Measurements from ENCODE around the gene YBX2.

The YBX2 gene

DNA sequence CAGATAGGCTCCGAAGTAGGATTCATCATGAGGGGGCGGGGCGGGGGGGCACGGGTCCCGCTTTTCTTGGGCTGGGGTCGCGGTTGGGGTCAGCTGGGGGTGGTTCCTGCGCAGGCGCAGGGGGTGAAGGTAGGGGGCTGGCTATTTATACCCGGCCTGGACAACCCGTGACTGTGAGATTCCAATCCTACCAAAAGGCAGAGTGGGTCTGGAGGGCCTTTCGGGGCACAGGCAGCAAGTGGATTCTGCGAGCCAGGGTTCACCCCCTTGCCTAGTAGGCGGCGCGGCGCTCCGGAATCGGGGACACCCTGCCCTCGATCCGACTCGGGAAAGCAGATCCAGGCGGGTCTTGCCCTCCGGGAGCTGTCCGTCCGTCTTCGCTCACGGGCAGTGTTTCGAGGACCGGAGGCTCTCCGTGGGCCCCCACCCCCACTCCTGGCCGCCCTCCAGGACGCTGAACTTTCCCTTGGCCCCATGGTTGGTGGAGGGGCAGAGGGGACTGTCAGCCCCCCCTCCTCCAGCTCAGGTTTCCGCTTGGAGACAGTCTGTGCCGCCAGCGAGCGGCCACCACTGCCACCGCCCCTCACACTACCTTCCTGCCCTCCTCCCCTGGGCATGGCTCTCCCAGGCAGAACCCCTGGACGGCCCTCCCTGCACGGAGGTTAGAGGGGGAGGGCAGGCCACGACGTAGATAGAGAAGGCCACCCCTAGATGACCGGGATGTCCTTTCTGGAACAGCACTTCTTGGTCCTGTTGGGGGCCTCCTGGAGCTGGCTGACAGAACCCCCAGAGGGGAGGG, 12.3 kb downstream of the YBX2 start:
- TF ChIP-seq GLIS3 (CRISPR knock-in tag; IDR thresholded peaks at IDR 0.05), result no peak
- TF ChIP-seq ZNF70 (CRISPR knock-in tag; IDR thresholded peaks at IDR 0.05), result no peak
- no peak for ATAC-seq

- peak; percentile 76 for ATAC-seq
Observed at GRCh38 chr17:7281074-7281952, 13.1 kb downstream of the YBX2 start, which contains the start of gene SLC2A4. Gene SLC2A4 (plus strand): TSS chr17:7281718. CDS start chr17:7281935, 217 bp downstream.

GRCh38 chr17:7280519-7281073, 13.8 kb downstream of the YBX2 start:
- ATAC-seq, result peak; percentile 92
- TF ChIP-seq GLIS3 (CRISPR knock-in tag; IDR thresholded peaks at IDR 0.05), result no peak
- no peak for TF ChIP-seq ZC3H10 (CRISPR knock-in tag; IDR thresholded peaks at IDR 0.05)
- no peak for TF ChIP-seq TOX (CRISPR knock-in tag; IDR thresholded peaks at IDR 0.05; ENCODE audit: borderline replicate concordance)
- no peak for TF ChIP-seq ZNF8 (CRISPR knock-in tag; IDR thresholded peaks at IDR 0.05)
- TF ChIP-seq PPARA (CRISPR knock-in tag; IDR thresholded peaks at IDR 0.05; ENCODE audit: borderline replicate concordance), result no peak
- TF ChIP-seq, protein P1, sequence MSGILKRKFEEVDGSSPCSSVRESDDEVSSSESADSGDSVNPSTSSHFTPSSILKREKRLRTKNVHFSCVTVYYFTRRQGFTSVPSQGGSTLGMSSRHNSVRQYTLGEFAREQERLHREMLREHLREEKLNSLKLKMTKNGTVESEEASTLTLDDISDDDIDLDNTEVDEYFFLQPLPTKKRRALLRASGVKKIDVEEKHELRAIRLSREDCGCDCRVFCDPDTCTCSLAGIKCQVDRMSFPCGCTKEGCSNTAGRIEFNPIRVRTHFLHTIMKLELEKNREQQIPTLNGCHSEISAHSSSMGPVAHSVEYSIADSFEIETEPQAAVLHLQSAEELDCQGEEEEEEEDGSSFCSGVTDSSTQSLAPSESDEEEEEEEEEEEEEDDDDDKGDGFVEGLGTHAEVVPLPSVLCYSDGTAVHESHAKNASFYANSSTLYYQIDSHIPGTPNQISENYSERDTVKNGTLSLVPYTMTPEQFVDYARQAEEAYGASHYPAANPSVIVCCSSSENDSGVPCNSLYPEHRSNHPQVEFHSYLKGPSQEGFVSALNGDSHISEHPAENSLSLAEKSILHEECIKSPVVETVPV (CRISPR knock-in tag; IDR thresholded peaks at IDR 0.05), result no peak
- TF ChIP-seq SNAI2 (CRISPR knock-in tag; IDR thresholded peaks at IDR 0.05), result no peak
- no peak for TF ChIP-seq ISL1 (CRISPR knock-in tag; IDR thresholded peaks at IDR 0.05)
- TF ChIP-seq ZFP3 (CRISPR knock-in tag; IDR thresholded peaks at IDR 0.05), result no peak
- TF ChIP-seq TSHZ2 (CRISPR knock-in tag; IDR thresholded peaks at IDR 0.05), result no peak

More at GRCh38 chr17:7281074-7281952, 13.1 kb downstream of the YBX2 start, which contains the start of gene SLC2A4:
- TF ChIP-seq TOX (CRISPR knock-in tag; IDR thresholded peaks at IDR 0.05; ENCODE audit: borderline replicate concordance) (no peak), ZFP3 (CRISPR knock-in tag; IDR thresholded peaks at IDR 0.05) (no peak), TCF4 (CRISPR knock-in tag; IDR thresholded peaks at IDR 0.05; ENCODE audit: borderline replicate concordance) (no peak), BACH2 (CRISPR knock-in tag; IDR thresholded peaks at IDR 0.05; ENCODE audit: borderline replicate concordance) (no peak), ZC3H10 (CRISPR knock-in tag; IDR thresholded peaks at IDR 0.05) (no peak), ARNTL (CRISPR knock-in tag; IDR thresholded peaks at IDR 0.05; ENCODE audit: borderline replicate concordance, low read depth) (no peak), GLIS3 (CRISPR knock-in tag; IDR thresholded peaks at IDR 0.05) (no peak), RARB (CRISPR knock-in tag; IDR thresholded peaks at IDR 0.05) (no peak), SNAI2 (CRISPR knock-in tag; IDR thresholded peaks at IDR 0.05) (no peak), ZNF565 (CRISPR knock-in tag; conservative IDR thresholded peaks at IDR 0.05; ENCODE audit: low read depth) (no peak), ZNF70 (CRISPR knock-in tag; IDR thresholded peaks at IDR 0.05) (no peak), OSR1 (CRISPR knock-in tag; IDR thresholded peaks at IDR 0.05) (no peak), PPARA (CRISPR knock-in tag; IDR thresholded peaks at IDR 0.05; ENCODE audit: borderline replicate concordance) (no peak), ESRRG (CRISPR knock-in tag; IDR thresholded peaks at IDR 0.05) (no peak), CREB5 (CRISPR knock-in tag; IDR thresholded peaks at IDR 0.05; ENCODE audit: low read depth) (no peak), ZNF8 (CRISPR knock-in tag; IDR thresholded peaks at IDR 0.05) (no peak), PATZ1 (CRISPR knock-in tag; IDR thresholded peaks at IDR 0.05; ENCODE audit: borderline replicate concordance) (no peak), ISL1 (CRISPR knock-in tag; IDR thresholded peaks at IDR 0.05) (no peak)
- TF ChIP-seq, protein P1 (CRISPR knock-in tag; IDR thresholded peaks at IDR 0.05), result no peak
- TF ChIP-seq, protein P2, sequence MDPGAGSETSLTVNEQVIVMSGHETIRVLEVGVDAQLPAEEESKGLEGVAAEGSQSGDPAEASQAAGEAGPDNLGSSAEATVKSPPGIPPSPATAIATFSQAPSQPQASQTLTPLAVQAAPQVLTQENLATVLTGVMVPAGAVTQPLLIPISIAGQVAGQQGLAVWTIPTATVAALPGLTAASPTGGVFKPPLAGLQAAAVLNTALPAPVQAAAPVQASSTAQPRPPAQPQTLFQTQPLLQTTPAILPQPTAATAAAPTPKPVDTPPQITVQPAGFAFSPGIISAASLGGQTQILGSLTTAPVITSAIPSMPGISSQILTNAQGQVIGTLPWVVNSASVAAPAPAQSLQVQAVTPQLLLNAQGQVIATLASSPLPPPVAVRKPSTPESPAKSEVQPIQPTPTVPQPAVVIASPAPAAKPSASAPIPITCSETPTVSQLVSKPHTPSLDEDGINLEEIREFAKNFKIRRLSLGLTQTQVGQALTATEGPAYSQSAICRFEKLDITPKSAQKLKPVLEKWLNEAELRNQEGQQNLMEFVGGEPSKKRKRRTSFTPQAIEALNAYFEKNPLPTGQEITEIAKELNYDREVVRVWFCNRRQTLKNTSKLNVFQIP (CRISPR knock-in tag; IDR thresholded peaks at IDR 0.05; ENCODE audit: borderline replicate concordance, low read depth), result no peak

All from SK-N-SH treated with all-trans-retinoic acid at 6 μM for 48 hours (cell line).